GM19193 (cell line): Measurements from ENCODE around the gene SWI5.

Source experiments
- POLR2A ChIP-seq: IDR thresholded peaks from 4 replicates; pipeline ENCODE4 v1.6.1; 2011; ENCODE audit not compliant: insufficient read depth, insufficient read length; ENCODE audit errors: extremely low read depth

SWI5 gene

GRCh38 chr9:128321879-128322403 lies 45.9 kb downstream of the SWI5 start:
- TF ChIP-seq POLR2A: no peak

- peak; percentile 84 for TF ChIP-seq POLR2A
Observed at GRCh38 chr9:128322404-128323211, 46.5 kb downstream of the SWI5 start, which contains the start of the genes COQ4 and TRUB2. COQ4 (plus strand) TSS chr9:128322839; CDS start chr9:128322859, 20 bp downstream. TRUB2 (minus strand) TSS chr9:128322447; CDS start chr9:128322408, 39 bp downstream.

GRCh38 chr9:128323212-128323730 lies 47.2 kb downstream of the SWI5 start:
- no peak for TF ChIP-seq POLR2A

- no peak for TF ChIP-seq POLR2A
Observed at GRCh38 chr9:128323791-128324190, 47.7 kb downstream of the SWI5 start.

GRCh38 chr9:128324401-128324800 lies 48.3 kb downstream of the SWI5 start:
- TF ChIP-seq POLR2A: no peak

GRCh38 chr9:128325629-128326028 lies 49.6 kb downstream of the SWI5 start:
- no peak for TF ChIP-seq POLR2A

- no peak for TF ChIP-seq POLR2A
Observed at GRCh38 chr9:128333451-128333869, 57.4 kb downstream of the SWI5 start.

- no peak for TF ChIP-seq POLR2A
Observed at GRCh38 chr9:128335161-128335560, 59.1 kb downstream of the SWI5 start.

GRCh38 chr9:128335914-128336313 lies 59.8 kb downstream of the SWI5 start:
- no peak for TF ChIP-seq POLR2A

GRCh38 chr9:128337936-128338335 lies 61.9 kb downstream of the SWI5 start:
- no peak for TF ChIP-seq POLR2A
